NCI-H345 (cell line): ENCODE data around the gene FBRSL1.

ENCODE experiments used
- DNase-seq: peaks from one replicate; lab custom pipeline; 2025; lab: John Stamatoyannopoulos, UW

FBRSL1 gene

GRCh38 chr12:132511516-132512196 is 21.7 kb downstream of the FBRSL1 start:
- DNase-seq, result no peak

- DNase-seq, result no peak
These were observed 22.5 kb downstream of the FBRSL1 start for GRCh38 chr12:132512197-132513069.

- DNase-seq, result no peak
These were observed 23.1 kb downstream of the FBRSL1 start for GRCh38 chr12:132513070-132513398.

- DNase-seq, result no peak
These were observed 23.6 kb downstream of the FBRSL1 start for GRCh38 chr12:132513458-132514135.

- no peak for DNase-seq
These were observed 24.4 kb downstream of the FBRSL1 start for GRCh38 chr12:132514216-132514820.

- DNase-seq, result no peak
These were observed 24.9 kb downstream of the FBRSL1 start for GRCh38 chr12:132514838-132515237.

- no peak for DNase-seq
These were observed 26.4 kb downstream of the FBRSL1 start for GRCh38 chr12:132516095-132517012.

- no peak for DNase-seq
These were observed 27.2 kb downstream of the FBRSL1 start for GRCh38 chr12:132517013-132517739.

- DNase-seq, result no peak
These were observed 27.8 kb downstream of the FBRSL1 start for GRCh38 chr12:132517740-132518100.

GRCh38 chr12:132518354-132518992 is 28.5 kb downstream of the FBRSL1 start:
- no peak for DNase-seq

- peak; percentile 62 for DNase-seq
These were observed 30.7 kb downstream of the FBRSL1 start for GRCh38 chr12:132520421-132521199.

GRCh38 chr12:132521200-132521580 is 31.2 kb downstream of the FBRSL1 start:
- no peak for DNase-seq

- no peak for DNase-seq
These were observed 31.9 kb downstream of the FBRSL1 start for GRCh38 chr12:132521712-132522292.

GRCh38 chr12:132522592-132523380 is 32.8 kb downstream of the FBRSL1 start:
- DNase-seq, result peak; percentile 77

GRCh38 chr12:132523576-132524331 is 33.8 kb downstream of the FBRSL1 start:
- peak; percentile 28 for DNase-seq

- DNase-seq, result no peak
These were observed 34.5 kb downstream of the FBRSL1 start for GRCh38 chr12:132524405-132524804.

- no peak for DNase-seq
These were observed 35.3 kb downstream of the FBRSL1 start for GRCh38 chr12:132525011-132525832.
